Smooth muscle cell of the brain vasculature (primary cell): ENCODE measurements around the gene MRTFA.
"Not testable (repeated sequence)": the region's sequence is repeated elsewhere in the genome, so short reads cannot be mapped to it uniquely, and the experiment has no call there.

Experiments
- DNase-seq: peaks from one replicate; pipeline ENCODE4 v3.0.0-alpha.2; 2012; ENCODE audit warnings: low read depth, low spot score

The MRTFA gene

DNA sequence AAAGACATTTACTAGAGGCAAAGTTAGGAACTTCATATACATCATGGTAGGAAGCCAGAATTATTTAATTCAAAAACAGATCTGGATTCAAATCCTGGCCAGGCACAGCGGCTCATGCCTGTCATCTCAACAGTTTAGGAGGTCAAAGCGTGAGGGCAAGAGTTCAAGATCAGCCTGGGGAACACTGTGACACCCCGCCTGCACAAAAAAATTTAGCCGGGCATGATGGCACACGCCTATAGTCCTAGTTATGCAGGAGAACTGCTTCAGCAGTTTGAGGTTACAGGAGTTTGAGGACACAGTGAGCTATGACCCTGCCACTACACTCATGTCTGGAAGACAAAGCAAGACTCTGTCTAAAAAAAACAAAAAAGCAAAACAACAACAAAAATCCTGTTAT is 8.9 kb downstream of the MRTFA start:
- no peak for DNase-seq

GRCh38 chr22:40626851-40627250 is 9.7 kb downstream of the MRTFA start:
- DNase-seq = no peak

- not testable (repeated sequence) for DNase-seq
These were observed 10.7 kb downstream of the MRTFA start for GRCh38 chr22:40625794-40626193.

GRCh38 chr22:40625281-40625680 is 11.2 kb downstream of the MRTFA start:
- DNase-seq = not testable (repeated sequence)

DNA sequence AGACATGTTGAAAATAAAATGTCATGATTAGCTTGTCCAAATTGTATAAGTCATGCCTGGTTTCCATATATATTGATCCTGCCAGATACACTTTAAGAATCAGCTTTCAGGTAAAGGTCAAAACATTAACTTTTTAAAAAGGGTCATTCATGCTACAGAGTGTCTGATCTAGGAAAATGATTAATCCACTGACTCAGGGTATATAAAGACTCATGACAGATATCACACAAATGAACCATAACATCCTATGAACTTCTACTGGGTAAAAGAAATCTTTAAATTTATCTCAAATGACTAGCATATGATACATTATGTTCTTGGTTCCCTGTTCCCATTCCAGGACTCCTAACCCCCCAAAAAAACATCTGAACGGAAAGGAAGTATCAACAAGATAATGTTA is 11.7 kb downstream of the MRTFA start:
- DNase-seq = no peak

DNA sequence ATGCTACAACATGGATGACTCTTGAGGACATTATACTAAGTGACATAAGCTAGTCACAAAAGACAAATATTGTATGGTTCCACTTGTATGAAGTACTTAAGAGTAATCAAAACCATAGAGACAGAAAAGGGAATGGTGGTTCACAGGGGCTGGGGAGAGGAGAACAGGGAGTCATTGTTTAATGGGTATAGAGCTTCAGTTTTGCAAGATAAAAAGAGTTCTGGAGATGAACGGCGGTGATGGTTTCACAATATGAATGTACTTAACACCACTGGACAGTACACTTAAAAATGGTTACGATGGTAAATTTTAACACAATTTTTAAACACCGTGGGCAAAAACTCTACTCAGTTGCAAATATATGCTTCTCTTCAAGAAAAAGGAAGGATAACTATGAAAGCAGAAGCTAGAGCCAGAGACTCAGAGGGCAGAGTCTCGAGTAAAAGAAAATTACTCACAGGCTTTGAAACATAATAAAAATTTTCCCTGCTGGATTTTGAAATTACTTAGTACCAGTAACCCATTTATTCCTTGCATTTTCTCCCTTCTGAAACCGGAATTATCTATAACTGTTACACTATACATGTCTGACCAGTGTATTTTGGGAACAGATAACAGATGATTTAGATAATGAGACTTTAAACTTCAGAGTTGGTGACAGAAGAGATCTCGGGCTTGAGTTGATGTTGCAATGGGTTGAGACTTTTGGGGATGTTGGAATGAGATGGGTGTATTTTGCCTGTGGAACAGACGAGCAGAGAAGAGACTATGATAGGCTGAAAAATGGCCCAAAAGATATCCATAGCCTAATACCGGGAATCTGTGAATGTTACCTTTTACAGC is 15.0 kb downstream of the MRTFA start:
- DNase-seq = no peak

- DNase-seq = no peak
These were observed 16.0 kb downstream of the MRTFA start for GRCh38 chr22:40620464-40621046.

GRCh38 chr22:40618400-40618799 is 18.1 kb downstream of the MRTFA start:
- no peak for DNase-seq

- no peak for DNase-seq
These were observed 19.9 kb downstream of the MRTFA start for GRCh38 chr22:40616578-40616977.

- no peak for DNase-seq
These were observed 23.5 kb downstream of the MRTFA start for GRCh38 chr22:40613067-40613466.

DNA sequence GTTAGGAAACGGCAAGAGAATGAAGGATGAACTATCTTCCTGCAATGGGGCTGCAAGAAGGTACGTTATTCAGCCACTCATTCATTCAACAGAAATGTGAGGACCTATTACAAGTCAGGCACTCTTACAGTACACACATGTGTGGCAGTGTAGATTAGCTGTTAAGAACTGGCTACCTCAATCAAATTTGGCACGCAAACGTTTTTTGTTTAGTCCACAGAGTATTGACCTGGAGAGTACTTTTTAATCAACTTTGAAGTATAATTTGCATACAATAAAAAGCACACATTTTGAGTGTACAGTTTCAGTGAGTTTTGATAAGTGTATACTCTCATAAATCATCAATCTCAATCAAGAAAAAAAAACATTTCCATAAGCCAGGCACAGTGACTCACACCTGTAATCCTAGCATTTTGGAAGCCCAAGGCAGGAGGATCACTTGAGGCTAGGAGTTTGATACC is 24.2 kb downstream of the MRTFA start:
- DNase-seq = no peak

DNA sequence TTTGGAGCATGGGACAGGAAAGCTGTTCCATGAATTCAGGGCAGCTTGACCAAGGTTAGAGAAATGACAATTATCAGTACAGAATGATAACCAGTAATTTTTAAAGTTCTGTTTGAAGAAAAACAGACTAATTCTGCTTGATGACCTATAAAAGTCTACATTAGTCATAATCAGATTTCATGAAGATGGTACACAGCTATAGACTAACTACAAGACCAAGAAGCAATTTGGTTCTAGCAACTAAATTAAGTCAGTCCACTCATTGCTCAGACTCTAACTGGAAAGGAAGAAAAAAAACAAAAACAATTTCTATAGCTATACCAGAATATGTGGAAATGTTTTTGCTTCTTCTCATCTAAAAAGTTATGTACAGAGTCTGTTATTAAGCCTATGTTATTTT is 24.9 kb downstream of the MRTFA start:
- no peak for DNase-seq

DNA sequence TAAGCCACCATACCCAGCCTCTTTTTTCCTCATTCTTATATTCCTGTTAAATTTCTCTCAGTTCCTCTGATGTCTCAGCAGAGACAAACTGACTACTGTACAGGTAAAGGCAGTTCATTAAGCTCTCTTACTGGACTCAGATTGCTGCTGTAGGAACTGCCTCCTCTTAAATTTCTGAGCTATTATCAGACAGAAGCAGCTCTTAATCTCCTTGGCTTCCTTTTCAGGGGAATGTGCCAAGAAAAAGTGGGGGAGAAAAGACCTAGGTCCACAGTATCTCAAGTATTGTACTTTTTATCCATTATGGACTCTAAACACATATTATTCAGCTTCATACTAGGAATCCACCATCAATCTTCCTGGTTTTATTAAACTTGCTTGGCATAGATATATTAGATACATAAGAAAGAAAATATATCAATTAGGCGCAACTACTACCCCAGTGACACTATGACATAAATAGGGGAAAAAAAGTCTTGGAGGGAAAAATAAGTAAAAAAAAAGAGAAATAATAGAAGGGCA is 26.1 kb downstream of the MRTFA start:
- DNase-seq = no peak

GRCh38 chr22:40609216-40609615 is 27.3 kb downstream of the MRTFA start:
- DNase-seq = no peak

DNA sequence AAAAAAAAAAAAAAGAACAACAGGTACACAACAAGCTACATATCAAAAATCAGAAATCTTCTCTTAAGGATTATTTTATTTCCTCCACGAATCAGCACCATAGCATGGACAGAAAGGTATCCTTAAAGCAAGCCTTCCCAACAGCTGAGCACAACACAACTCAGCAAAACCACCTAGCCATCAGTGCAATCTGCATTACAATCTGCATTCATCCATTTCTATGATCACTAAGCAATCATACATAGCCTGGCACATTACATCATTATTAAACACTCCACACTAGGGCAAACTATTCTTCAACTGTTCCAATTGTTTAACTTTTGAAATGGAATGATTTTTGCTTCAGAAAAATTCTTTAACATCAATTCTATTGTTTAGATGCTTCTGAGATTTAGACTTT is 29.0 kb downstream of the MRTFA start:
- DNase-seq = no peak

DNA sequence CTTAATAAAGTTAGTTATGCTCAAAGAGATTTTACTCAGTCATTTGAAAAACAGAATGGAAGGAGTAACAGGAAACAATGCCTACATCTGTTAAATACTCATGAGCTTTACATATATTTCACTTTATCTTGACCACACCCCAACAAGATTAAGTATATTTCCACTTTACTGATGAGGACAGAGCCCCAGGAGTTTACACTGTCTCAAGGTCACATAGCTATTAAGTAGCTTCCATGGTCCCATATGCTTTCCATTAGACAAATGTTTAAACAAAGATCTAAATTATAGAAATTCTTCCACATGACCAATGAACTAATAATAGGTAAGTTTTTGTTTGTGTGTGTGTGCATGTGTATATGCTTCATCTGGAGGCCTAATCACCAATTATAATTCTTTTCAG is 30.2 kb downstream of the MRTFA start:
- no peak for DNase-seq

- DNase-seq = no peak
These were observed 30.8 kb downstream of the MRTFA start for GRCh38 chr22:40605761-40606160.

GRCh38 chr22:40603088-40603605 is 33.4 kb downstream of the MRTFA start:
- no peak for DNase-seq

DNA sequence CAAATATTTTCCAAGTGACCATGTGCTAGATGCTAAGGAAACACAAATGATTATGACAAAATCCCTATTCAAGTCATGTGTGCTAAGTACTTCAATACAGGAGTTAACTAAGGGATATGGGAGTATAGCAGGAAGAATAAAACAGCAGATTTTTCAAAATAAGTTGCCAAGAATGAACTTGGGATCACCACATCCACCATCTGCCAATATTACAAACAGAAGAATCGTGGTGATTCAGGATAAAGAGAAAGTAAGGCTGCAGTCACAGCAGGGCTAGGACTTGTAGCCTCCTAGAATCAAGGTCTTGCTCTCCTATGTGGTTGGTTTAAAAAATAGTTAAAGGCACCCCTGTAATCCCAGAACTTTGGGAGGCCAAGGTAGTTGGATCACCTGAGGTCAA is 34.3 kb downstream of the MRTFA start:
- DNase-seq = no peak

DNA sequence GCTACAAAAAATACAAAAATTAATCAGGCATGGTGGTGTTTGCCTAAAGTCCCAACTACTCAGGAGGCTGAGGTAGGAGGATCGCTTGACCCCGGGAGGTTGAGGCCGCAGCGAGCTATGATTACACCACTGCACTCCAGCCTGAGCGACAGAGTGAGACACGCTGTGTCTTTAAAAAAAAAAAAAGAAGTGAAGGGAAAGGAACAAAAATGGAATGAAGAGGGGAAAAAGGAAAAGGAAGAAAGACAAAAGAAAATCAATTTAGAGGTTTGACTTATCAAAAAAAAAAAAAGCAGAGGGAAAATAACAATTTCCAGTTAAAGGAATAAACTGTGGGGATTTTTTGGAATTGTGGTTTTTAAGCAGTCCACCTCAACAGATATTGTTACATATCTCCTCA is 36.8 kb downstream of the MRTFA start:
- no peak for DNase-seq

- not testable (repeated sequence) for DNase-seq
These were observed 37.8 kb downstream of the MRTFA start for GRCh38 chr22:40598712-40599111.

- DNase-seq = no peak
These were observed 38.7 kb downstream of the MRTFA start for GRCh38 chr22:40597526-40598430.
